Activated effector memory CD4-positive, alpha-beta T cell treated with anti-CD3 and anti-CD28 coated beads, Interleukin-2, amount 50 U/mL, for 16 hours (primary cell): ENCODE results near the gene GRIA4.
"Not testable (repeated sequence)": the region's sequence is repeated elsewhere in the genome, so short reads cannot be mapped to it uniquely, and the experiment has no call there.

Source experiments
- DNase-seq: peaks from one replicate; pipeline ENCODE4 v3.0.0-alpha.2; 2020

The GRIA4 gene

GRCh38 chr11:105937331-105937730 is 327.5 kb downstream of the GRIA4 start:
- DNase-seq: no peak

GRCh38 chr11:105937738-105938137 is 327.9 kb downstream of the GRIA4 start:
- no peak for DNase-seq

DNA sequence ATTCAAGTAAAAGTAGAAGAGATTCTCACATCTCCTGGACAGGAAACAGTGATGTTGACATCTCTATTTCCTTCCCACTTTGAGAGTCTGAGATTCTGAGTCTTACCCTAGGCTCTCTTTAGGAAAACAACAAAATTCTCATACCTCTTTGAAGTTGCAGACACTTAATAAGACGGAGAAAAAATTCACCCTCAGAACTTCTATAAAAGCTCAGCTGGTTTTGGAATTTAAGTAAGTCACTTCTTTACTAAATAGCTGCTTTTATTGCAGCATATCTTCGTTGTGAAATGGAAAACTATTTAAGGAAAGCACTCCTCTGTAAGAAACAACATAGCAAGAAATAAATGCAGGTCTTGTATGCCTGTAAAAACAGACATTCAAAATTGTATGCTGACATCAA is 333.0 kb downstream of the GRIA4 start:
- DNase-seq: no peak

DNA sequence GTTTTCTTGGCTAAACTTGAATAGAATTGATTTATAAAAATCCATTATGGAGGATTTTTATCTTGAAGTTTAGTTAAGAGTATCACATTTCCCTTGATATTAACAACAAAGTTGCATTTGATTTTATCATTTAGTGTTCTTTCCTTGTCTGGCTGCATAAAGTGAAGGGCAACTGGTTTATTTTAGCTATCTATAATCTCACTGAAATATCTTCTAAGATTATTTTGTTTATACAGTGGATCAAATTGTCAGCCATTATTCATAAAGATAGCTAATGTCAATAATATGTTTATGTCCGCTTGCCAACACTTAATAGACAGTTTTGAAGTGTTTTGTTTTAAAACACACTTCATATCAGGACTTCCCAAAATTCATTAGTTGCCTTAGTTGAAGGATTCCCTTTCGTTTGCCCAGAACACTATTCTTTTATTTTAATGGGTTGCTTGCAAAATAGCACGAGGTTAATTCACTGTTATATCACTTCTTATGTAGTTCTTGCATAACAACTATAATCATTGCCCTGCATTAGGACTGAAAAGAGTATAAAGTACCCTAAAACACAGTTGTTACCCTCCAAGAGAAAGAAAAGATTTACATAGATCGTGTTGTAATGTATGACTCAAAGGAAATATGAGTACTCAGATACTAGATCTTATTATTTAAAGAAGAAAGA is 339.2 kb downstream of the GRIA4 start:
- DNase-seq: no peak

DNA sequence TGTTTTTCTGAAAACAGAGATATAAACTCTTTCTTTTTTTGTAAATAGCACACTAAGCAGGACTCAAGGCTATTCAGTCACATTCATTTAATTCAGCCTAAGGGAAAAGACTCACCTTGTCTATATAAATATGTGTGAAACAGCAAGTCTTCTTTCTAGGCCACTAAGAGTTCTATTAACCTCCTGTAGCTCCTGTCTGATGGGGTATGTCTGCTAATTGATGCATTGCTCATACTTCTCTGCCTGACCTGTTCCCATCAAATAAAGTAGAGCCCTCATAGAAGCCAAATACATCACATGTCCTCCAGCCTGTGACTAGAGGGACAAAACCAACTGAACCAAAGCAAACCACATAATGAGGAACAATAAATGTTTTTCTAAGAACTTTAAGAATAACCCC is 344.0 kb downstream of the GRIA4 start:
- DNase-seq: no peak

DNA sequence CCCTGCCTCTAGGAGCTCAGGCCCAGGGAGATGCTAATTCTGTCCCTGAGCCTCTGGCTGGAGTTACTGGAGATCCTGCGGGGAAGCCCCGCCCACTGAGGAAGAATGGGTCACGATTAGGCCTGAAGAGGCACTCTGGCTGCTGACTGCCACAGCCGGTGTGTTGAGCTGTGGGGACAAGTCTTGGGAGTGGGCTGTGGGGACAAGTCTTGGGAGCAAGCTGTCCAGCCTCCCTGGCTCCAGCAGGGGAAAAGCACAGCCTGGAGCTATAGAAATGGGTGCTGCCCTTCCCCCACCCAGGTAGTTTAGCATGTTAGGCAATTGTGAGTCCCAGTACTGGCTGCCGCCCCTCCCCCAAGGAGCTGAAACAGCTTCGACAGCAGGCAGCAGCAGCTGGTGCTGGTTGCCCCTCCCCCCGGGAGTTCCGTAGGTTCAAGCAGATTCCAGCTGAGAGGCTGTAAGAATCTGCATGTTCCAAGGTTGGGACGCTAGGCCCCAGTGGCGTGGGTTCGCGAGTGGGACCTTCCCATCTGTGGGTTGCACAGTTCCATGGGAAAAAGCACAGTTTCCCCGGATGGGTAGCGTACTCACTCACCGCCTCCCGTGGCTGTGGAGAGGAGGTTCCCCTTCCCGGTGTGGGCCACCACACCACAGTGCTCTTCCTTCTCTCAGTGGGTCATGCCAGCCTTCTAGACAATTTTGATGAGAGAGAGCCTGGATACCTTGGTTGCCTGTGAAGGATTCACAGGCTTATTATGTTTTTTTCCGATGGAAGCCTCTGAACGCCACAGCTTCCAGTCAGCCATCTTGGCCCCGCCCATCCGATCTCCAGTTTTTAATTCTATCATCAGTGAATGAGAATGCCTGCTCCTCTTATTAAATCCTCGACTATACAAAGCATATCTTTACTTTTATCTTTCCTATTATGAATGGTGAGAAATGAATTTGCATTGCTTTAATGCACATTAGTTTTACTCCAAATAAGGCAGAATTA is 350.7 kb downstream of the GRIA4 start:
- DNase-seq: no peak

DNA sequence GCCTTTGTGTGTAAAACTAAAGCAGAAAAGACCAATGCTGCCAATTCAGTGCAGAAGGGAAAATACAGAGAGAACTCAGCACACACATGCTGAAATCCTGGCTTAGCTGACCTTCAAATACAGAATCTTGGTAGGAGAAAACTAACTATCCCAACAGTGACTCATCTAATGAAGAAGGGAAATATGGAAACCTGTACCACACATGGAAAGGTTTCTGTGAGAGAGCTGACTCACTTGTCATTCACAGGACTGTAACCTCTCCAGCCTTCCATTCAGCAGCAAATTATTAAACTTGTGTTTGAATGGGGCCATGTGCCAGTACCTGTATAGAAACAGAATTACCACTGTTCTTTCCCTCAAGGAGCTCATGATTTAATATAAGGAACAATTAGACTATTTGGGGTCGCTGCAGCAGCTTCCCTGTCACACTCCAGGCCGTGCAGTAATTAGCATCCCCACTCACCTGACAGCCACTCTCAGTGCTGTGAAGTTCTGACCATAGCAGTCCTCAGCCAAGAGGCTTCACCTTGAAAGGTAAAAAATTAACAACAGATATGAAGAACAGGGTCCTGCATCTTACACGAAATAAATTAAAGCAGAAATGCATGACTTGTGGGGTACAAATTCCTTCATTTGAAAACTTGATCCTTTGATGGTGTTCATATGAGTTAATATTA is 358.3 kb downstream of the GRIA4 start:
- no peak for DNase-seq

DNA sequence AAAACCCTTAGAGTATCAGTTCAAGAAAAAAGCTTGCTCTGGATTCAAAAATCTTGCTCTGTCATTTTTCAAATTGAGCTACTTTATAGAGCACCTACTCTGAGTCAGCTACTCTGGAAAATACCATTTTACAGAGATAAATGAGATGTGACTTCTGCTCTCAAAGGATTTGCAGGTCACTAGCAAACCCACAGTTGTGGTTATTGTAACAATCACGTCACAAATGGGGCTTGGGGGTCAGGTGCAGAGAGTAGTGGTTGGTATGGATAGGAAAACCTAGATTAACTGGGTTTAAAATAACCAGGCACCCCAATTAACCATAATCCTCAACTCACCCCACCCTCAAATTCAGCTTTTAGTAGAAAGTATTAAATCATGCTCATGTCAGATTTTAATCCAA is 359.9 kb downstream of the GRIA4 start:
- DNase-seq: no peak

DNA sequence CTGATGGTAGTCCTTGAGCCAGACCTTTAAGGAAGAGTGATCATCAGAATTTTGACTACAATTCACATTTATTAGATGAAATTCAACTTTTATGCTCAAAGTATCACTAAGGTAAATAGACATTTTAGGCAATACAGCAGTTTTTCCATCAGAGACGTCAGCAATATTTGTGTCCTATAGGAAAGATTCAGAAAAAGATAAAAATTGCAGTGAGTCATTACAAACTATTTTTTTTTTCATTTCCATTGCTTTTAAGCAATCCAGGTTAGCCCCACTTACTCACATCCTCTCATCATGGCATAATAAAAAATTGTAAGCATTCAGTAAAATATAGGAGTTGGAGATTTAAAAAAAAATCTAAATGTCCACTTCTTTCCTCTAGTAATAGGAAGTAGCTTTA is 365.3 kb downstream of the GRIA4 start:
- no peak for DNase-seq

GRCh38 chr11:105979997-105980703 is 370.3 kb downstream of the GRIA4 start:
- no peak for DNase-seq

- DNase-seq: no peak
Measured at GRCh38 chr11:105986554-105986953, 376.7 kb downstream of the GRIA4 start.

DNA sequence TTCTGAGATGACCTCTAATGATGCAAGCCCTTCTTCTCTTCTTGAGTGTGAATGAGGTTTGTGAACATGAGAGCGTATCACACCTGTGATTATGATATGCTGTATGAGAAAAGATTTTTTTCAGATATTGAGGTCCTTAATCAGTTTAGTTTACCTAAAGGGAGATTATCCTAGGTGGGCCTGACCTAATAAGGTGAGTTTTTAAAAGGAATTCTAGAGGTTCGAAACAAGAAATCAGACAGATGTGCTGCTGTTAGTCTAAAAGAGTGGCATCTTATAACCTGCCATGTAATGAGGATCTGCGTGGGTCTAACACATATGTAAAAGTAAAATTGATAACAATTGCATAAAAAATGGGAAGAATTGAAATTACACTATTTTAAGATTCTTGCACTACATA is 378.3 kb downstream of the GRIA4 start:
- DNase-seq: no peak

DNA sequence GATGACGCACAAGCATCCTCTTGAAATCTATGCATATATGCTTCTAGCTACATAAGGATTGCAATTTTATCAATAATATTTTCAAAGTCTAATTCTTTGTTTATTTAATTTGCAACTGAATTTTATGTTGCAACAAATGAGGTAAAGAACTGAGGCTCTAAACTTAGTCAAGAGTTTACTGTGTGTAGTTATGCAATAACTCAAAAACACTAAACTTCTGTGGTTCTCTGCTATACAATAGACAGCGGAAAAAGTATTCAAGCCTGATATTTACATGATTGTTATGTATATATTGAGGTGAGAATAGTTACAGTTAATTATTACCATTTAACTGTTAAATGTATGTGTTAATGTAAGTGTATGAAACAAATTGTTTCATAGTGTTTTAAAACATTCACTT is 379.3 kb downstream of the GRIA4 start:
- DNase-seq: no peak

DNA sequence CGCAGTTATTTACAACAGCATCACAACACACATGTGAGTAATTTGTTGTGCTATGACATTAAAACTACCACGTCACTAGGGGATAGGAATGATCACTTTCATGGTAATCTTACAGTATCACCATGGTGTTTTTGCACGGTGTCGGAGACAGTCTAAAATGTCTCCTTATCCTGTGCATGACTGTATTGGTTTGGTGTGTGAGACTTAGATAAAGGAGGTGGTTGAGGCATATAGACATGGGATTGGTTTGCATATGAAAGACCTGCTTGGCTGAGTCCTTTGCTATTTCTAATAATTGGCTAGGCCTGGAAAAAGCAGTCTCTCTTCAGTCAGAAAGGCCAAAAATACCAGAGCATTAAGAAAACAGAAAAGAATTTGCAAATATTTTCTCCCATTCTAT is 382.0 kb downstream of the GRIA4 start:
- DNase-seq: no peak

DNA sequence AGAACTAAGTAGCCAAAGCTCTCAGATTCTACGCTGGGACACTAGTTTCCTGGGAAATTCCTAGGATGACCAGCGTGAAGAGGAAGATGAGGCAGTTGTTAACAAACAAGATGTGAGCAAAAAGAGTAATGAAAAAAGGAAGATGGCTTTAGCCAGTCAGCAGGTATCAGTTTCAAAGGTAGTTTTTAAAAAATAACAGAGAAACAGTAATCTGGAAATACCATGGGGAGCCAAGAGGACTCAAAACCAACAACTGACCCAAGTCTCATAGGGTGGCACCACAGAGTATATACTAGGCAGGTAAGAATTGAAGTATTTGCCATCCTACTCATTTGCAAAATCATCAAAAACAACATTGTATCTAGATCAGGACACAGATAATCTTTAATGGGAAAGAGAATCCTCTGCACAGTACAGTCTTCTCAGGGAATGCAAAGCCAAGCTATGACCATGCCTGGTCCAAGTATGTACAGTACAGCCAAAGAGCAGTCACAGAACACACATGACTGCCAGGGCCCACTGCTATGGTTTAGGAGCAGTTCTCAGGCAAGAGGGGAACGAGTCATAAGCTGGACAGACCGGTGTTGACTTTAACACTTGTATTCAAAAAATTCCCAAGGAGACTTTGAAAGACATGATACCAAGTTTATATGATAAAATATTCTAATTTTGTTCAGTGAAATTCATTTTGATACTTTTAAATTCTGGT is 391.6 kb downstream of the GRIA4 start:
- DNase-seq: no peak

- not testable (repeated sequence) for DNase-seq
Measured at GRCh38 chr11:106003094-106003493, 393.2 kb downstream of the GRIA4 start.

GRCh38 chr11:106011481-106011880 is 401.6 kb downstream of the GRIA4 start:
- DNase-seq: no peak

DNA sequence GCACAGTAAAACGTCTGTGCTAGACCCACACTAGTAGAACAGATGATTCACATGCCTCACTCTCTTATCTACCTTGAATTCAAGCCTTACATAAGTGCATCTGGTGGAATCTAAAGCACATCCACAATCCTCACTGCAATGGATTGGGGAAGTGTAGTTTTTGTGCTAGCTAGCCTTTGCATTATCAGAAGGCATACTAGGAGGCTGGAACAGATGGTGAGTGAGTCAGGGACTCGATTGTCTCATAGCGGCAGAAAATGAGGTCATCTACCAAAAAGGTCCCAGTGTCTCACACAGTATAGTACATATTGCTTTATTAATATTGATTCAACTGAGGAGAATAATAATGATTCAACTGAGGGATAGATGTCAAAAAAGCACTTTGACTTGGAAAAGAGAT is 402.9 kb downstream of the GRIA4 start:
- DNase-seq: no peak

DNA sequence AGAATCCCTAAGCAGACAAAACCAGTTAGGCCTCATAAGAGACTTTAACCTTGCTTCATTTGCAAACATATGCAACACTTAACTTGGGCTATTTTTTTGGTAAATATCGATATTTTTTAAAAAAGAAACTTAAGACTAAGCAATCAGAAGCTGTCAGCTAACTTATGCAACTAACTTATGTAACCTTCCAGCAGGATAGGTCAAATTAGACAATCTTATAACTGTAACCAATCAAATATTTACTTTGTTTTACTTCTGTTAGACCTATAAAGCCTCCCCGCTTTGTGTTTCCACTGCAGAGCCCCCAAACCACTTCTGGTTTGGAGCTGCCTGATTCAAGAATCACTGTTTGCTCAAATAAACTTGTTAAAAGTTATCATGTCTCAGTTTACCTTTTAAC is 404.2 kb downstream of the GRIA4 start:
- no peak for DNase-seq

DNA sequence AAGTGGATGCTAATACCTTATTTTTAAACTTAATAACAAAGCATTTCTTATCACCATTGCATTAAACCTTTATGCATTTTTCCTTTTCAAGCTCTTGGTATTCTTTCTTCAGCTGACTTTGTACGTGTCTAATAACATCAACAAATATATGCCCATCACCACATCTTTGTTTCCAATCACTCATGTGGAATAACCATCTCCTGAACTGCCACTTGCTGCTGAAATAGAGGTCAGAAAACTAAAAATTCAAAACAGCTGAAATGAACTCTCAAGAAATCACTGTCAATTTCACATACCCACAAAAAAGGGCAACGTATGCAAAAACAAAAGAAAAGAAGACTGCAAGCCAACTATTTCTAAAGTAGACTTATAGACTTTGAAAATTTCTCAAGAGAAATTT is 404.7 kb downstream of the GRIA4 start:
- no peak for DNase-seq

DNA sequence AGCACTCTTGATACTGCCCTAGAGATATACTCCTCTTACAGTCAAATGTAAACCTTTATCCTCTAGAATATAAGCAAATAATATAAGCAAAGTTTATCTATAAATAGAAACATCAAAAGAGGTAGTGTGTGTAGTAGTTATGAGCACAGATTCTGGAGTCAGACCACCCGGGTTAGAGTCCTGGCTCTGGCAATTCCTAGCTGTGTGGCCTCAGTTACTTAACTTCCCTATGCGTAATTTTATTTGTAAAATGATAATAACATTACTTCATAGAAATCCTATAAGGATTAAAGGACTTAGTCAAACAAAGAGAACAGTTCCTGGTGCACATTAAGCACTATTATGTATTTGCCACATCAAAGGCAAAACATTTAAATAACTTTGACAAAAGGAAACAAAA is 405.2 kb downstream of the GRIA4 start:
- DNase-seq: no peak

- DNase-seq: no peak
Measured at GRCh38 chr11:106017093-106017492, 407.2 kb downstream of the GRIA4 start.
